Measurements from ENCODE around the gene MCRS1.

- TF ChIP-seq CTCF (conservative IDR thresholded peaks at IDR 0.05) = no peak
- TF ChIP-seq EZH2 (IDR thresholded peaks at IDR 0.05; ENCODE audit: low read depth) = no peak
Measured at GRCh38 chr12:49525942-49526341, 42.0 kb downstream of the MCRS1 start.

Data from PC-9 (cell line).